H54 (cell line): ENCODE data around the gene ATP8A1.

Experiments
- DNase-seq: peaks from one replicate; pipeline ENCODE4 v3.0.0; 2011; ENCODE audit warnings: low spot score, mixed read lengths; ENCODE audit not compliant: insufficient read length
- FAIRE-seq: peaks from 3 replicates; lab custom pipeline; 2011; peaks lifted over from hg19 to GRCh38; lab: Jason Lieb, UNC
- POLR2A ChIP-seq: IDR thresholded peaks from 2 replicates; pipeline ENCODE4 v1.6.1; 2011; ENCODE audit warnings: low read depth, mild to moderate bottlenecking, low read length

Gene ATP8A1

GRCh38 chr4:42594888-42595287, 62.0 kb downstream of the ATP8A1 start:
- DNase-seq (no peak), FAIRE-seq (no peak)

DNA sequence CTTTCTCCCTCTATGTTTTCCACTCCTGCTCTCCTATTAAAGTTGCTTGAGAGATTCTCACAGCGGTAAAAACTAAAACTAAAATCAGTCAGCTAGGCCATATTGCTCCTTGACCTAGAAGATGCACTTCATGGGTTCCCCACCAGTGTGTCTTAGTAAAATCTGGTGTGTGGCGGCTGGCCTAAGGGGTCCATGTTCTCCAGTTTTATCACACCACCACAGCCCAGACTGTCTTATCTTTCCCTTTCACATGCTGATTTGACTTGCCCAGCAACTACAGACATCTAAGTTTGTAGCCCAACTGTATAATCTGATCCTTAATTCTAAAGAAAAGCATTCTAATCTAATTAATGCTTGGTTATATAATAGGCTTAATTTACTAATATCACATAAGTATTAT, 68.0 kb downstream of the ATP8A1 start:
- DNase-seq (no peak), FAIRE-seq (no peak)
- TF ChIP-seq POLR2A: no peak

More at GRCh38 chr4:42594888-42595287, 62.0 kb downstream of the ATP8A1 start:
- TF ChIP-seq POLR2A: no peak

- no peak for TF ChIP-seq POLR2A
- DNase-seq (no peak), FAIRE-seq (no peak)
Measured at GRCh38 chr4:42586775-42587174, 70.1 kb downstream of the ATP8A1 start.

GRCh38 chr4:42579903-42580302, 77.0 kb downstream of the ATP8A1 start:
- no peak for TF ChIP-seq POLR2A
- FAIRE-seq: no peak
- DNase-seq: no peak

DNA sequence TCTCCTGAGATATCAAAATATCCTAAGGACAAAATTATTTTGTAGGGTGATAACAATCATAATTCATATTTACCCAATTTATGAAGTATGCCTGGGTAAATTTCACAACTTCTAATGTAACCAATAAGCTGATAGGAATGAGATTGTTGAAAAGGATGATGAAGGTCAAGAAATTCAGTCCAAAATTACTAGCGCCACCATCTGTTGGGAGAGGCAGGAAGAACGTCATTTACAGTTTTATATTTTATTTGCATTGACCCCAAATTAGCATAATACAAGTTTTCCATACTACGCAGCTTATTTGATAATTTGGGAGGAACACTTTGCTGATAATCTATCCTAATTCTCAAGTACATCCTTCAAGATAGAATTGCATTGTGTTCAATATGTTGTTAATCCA, 78.7 kb downstream of the ATP8A1 start:
- TF ChIP-seq POLR2A: no peak
- DNase-seq (no peak), FAIRE-seq (no peak)

- no peak for TF ChIP-seq POLR2A
- FAIRE-seq (no peak), DNase-seq (no peak)
Measured at GRCh38 chr4:42574870-42575430, 82.0 kb downstream of the ATP8A1 start.

DNA sequence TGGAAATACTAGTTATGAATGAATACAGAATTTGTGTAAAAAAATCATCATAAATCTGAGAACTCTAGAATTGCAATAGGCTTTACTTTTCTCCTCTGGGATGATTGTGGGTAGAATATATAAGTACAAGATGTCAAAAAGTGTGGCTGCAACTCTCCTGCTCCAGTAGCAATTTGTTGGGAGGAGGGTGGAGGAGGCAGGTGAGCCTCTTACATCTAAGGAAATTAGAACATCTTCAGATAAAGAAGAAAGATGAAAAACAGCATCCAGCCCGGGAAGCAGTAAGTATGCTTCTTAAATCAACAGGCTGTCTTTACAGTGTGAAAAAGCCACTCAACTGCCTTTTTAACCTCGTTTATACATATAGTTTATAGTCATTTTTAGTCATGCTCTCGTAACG, 83.7 kb downstream of the ATP8A1 start:
- no peak for DNase-seq
- TF ChIP-seq POLR2A: no peak
- FAIRE-seq: no peak

DNA sequence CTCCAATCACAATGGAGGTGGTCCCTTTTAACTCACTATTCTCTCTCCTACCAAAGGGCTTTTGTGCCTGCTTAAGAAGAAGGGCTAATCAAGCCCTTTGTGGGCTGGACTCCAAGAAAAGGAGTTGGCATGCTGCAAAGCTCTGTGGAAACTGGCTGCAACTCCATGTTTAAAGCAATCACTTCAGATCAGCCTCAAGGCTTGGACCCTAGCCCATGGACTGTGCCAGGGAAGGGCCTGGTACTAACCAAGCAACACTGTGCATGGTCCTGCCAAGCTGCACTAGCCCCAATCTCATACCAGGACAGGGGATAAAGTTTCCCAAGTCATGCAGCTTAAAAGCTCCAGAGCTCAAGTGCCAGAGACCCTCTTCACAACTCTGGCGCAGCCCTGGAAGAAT, 86.7 kb downstream of the ATP8A1 start:
- no peak for TF ChIP-seq POLR2A
- FAIRE-seq: no peak
- no peak for DNase-seq

DNA sequence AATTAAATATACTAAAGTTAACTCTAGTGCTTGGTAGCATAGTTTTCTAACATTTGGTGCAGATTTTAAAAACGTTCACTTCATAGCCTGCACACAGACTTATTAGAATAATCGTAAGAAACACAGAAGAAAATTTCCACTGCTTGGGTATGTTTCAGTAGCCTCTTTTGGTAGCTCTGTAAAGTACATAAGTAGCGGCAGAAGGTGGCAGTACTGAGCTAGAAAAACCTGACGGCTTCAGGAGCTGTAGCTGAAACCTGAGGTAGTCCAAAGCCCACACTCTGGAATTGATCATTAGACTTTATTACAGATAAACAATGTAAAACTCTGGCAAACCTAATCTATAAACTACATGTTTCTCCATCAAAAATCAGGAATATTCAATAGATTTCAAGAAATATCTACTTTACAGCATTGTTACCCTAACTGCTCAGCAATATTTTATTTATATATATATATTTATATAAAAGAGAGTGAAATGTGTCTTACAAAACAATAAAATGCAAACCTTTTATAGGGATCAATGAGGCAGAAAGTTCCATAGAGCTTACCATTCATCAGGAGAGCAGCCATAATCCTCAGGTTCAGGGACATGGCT, 88.2 kb downstream of the ATP8A1 start:
- FAIRE-seq (no peak), DNase-seq (peak; percentile 2)
- no peak for TF ChIP-seq POLR2A

DNA sequence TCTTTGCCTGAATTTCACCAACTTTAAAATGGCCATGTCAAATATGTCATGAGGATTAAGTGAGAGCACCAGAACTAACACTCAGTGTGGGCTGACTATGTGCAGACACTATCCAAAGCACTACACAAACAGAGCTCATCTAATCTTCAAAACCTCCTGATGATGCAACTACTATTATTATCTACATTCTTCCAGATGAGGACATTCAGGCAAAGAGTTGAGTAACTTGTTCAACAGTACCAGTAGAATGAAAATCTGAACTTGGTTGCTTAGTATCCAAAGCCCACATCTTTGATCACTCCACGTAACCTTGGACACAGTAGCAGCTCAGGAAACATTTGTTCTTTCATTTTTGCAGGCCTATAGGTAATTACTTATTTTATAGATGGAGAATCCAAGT, 90.1 kb downstream of the ATP8A1 start:
- no peak for TF ChIP-seq POLR2A
- FAIRE-seq: no peak

DNA sequence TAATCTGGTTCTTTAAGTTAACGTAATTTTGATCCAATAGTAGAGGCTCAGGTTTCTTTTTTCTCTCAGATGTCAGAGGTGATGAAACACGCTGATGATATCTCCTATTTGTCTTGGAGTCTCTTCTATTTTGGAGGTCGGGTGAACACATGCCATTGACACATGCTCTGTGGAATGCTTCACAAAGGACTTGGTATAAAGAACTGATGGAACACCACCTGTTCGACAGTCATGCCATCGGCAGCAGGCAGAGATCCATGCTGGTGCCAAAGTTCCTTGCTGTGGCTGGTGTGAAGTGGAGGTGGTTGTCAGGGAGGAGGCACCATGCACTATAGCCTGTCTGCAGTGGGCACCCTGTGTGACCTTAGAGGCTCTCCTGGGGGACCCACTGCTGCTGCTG, 94.9 kb downstream of the ATP8A1 start:
- no peak for TF ChIP-seq POLR2A
- no peak for FAIRE-seq
- no peak for DNase-seq

More for the DNA sequence above, 90.1 kb downstream of the ATP8A1 start:
- DNase-seq: no peak

DNA sequence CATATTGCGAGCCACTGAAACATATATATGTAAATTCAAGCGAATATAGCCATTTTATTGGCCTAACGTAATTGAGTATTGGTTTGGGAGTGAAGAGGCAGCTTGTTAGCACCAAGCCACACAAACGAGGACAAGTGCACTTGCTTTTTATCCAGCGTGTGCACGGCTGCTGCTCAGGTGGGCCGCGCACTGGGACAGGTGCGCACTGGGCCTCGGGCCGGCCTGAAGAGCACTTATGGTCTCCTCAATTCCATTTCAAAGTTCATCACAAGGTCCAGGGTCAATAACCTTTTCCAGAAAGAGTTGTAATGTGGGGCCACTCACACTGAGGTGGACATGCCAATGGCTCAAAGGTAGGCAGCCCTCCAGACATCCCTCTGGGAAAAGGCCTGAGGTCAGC, 95.9 kb downstream of the ATP8A1 start:
- DNase-seq: no peak
- no peak for TF ChIP-seq POLR2A
- FAIRE-seq: no peak

GRCh38 chr4:42560467-42560861, 96.4 kb downstream of the ATP8A1 start:
- no peak for DNase-seq
- FAIRE-seq: no peak
- no peak for TF ChIP-seq POLR2A

- no peak for FAIRE-seq
- TF ChIP-seq POLR2A: no peak
- DNase-seq: no peak
Measured at GRCh38 chr4:42558156-42558555, 98.7 kb downstream of the ATP8A1 start.

DNA sequence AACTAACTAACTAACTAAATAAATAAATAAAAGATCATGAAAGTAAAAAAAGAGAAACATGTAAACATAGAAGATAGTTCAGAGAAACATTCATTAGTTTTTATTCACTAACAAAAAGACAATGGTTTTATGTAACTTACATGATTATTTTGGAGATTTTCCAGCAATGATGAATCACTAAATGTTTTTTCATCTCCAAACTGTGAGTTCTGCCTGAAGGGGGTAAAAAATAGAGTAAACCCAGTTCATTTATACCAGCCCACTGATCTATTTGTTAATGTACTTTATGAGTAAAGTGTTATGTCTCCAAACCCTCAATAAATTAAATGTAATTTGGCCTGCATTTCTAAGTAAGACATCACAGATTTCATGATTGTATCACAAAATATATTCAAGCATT, 101.1 kb downstream of the ATP8A1 start:
- no peak for DNase-seq
- no peak for TF ChIP-seq POLR2A

More for the DNA sequence above, 101.1 kb downstream of the ATP8A1 start:
- FAIRE-seq: no peak
